ENCODE results near the gene KLHL1.

DNA sequence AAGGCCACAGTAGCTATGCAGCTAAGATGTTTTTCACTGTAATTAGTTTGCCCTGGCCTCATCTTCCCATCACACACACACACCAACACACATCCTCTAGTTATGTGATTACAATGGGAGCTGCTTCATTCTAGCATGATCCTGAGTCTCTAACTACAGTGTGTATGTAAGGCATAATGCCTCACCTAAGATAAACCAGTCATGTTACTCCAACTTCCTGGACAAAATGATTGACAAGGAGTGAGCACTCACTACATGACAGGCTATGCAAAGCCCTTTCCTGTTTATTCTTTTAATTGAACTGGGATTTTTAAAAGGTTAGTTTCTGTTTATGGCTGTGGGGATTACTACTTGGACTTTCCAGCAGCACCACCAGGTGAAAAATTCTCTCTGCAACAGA, 401.4 kb downstream of the KLHL1 start:
- no peak for TF ChIP-seq POLR2A (IDR thresholded peaks at IDR 0.05; ENCODE audit: borderline replicate concordance, extremely low read depth, insufficient read depth, insufficient read length)
- TF ChIP-seq EZH2phosphoT487 (IDR thresholded peaks at IDR 0.05; ENCODE audit: borderline replicate concordance): no peak
- no peak for TF ChIP-seq YY1 (IDR thresholded peaks at IDR 0.05; ENCODE audit: extremely low read depth, insufficient replicate concordance, low read depth, low read length)
- TF ChIP-seq, protein P1, sequence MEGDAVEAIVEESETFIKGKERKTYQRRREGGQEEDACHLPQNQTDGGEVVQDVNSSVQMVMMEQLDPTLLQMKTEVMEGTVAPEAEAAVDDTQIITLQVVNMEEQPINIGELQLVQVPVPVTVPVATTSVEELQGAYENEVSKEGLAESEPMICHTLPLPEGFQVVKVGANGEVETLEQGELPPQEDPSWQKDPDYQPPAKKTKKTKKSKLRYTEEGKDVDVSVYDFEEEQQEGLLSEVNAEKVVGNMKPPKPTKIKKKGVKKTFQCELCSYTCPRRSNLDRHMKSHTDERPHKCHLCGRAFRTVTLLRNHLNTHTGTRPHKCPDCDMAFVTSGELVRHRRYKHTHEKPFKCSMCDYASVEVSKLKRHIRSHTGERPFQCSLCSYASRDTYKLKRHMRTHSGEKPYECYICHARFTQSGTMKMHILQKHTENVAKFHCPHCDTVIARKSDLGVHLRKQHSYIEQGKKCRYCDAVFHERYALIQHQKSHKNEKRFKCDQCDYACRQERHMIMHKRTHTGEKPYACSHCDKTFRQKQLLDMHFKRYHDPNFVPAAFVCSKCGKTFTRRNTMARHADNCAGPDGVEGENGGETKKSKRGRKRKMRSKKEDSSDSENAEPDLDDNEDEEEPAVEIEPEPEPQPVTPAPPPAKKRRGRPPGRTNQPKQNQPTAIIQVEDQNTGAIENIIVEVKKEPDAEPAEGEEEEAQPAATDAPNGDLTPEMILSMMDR (IDR thresholded peaks at IDR 0.05 in 2 of 3, conservative IDR thresholded peaks at IDR 0.05 in 1 of 3; ENCODE audit: borderline replicate concordance in 1 of 3, insufficient read depth in 1 of 3, low read depth in 2 of 3, low read length in 2 of 3): no peak
- TF ChIP-seq SP1 (IDR thresholded peaks at IDR 0.05; ENCODE audit: low read depth): no peak
- no peak for TF ChIP-seq POLR2AphosphoS5 (IDR thresholded peaks at IDR 0.05; ENCODE audit: low read depth, low read length)
- TF ChIP-seq EZH2 (IDR thresholded peaks at IDR 0.05): no peak
- no peak for TF ChIP-seq CBX3 (IDR thresholded peaks at IDR 0.05; ENCODE audit: low read depth)
- TF ChIP-seq, protein P2, sequence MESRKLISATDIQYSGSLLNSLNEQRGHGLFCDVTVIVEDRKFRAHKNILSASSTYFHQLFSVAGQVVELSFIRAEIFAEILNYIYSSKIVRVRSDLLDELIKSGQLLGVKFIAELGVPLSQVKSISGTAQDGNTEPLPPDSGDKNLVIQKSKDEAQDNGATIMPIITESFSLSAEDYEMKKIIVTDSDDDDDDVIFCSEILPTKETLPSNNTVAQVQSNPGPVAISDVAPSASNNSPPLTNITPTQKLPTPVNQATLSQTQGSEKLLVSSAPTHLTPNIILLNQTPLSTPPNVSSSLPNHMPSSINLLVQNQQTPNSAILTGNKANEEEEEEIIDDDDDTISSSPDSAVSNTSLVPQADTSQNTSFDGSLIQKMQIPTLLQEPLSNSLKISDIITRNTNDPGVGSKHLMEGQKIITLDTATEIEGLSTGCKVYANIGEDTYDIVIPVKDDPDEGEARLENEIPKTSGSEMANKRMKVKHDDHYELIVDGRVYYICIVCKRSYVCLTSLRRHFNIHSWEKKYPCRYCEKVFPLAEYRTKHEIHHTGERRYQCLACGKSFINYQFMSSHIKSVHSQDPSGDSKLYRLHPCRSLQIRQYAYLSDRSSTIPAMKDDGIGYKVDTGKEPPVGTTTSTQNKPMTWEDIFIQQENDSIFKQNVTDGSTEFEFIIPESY (IDR thresholded peaks at IDR 0.05; ENCODE audit: extremely low read depth, insufficient replicate concordance, low read length): no peak
- TF ChIP-seq EGR1 (IDR thresholded peaks at IDR 0.05; ENCODE audit: low read depth): no peak
- no peak for TF ChIP-seq JUND (IDR thresholded peaks at IDR 0.05)
- TF ChIP-seq, protein P3, sequence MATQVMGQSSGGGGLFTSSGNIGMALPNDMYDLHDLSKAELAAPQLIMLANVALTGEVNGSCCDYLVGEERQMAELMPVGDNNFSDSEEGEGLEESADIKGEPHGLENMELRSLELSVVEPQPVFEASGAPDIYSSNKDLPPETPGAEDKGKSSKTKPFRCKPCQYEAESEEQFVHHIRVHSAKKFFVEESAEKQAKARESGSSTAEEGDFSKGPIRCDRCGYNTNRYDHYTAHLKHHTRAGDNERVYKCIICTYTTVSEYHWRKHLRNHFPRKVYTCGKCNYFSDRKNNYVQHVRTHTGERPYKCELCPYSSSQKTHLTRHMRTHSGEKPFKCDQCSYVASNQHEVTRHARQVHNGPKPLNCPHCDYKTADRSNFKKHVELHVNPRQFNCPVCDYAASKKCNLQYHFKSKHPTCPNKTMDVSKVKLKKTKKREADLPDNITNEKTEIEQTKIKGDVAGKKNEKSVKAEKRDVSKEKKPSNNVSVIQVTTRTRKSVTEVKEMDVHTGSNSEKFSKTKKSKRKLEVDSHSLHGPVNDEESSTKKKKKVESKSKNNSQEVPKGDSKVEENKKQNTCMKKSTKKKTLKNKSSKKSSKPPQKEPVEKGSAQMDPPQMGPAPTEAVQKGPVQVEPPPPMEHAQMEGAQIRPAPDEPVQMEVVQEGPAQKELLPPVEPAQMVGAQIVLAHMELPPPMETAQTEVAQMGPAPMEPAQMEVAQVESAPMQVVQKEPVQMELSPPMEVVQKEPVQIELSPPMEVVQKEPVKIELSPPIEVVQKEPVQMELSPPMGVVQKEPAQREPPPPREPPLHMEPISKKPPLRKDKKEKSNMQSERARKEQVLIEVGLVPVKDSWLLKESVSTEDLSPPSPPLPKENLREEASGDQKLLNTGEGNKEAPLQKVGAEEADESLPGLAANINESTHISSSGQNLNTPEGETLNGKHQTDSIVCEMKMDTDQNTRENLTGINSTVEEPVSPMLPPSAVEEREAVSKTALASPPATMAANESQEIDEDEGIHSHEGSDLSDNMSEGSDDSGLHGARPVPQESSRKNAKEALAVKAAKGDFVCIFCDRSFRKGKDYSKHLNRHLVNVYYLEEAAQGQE (IDR thresholded peaks at IDR 0.05; ENCODE audit: low read depth): no peak
- TF ChIP-seq FOSL1 (IDR thresholded peaks at IDR 0.05; ENCODE audit: low read depth): no peak

All from HCT116 (cell line).